Activated naive CD8-positive, alpha-beta T cell (primary cell): Measurements from ENCODE around the gene DPT.

Experiments
- H3K27ac Mint-ChIP-seq: one replicate; pipeline ENCODE4 v1.8.0; 2021; ENCODE audit warnings: mixed read lengths
- H3K27me3 Mint-ChIP-seq: one replicate; pipeline ENCODE4 v1.8.0; 2021; ENCODE audit warnings: mixed read lengths
- H3K36me3 Mint-ChIP-seq: one replicate; pipeline ENCODE4 v1.8.0; 2021; ENCODE audit warnings: mixed read lengths
- H3K4me1 Mint-ChIP-seq: one replicate; pipeline ENCODE4 v1.8.0; 2021; ENCODE audit warnings: low read depth, mixed read lengths
- H3K4me3 Mint-ChIP-seq: one replicate; pipeline ENCODE4 v1.8.0; 2021; ENCODE audit warnings: mild to moderate bottlenecking, mixed read lengths
- H3K9me3 Mint-ChIP-seq: one replicate; pipeline ENCODE4 v1.8.0; 2021; ENCODE audit warnings: low read depth, mixed read lengths

DPT gene

DNA sequence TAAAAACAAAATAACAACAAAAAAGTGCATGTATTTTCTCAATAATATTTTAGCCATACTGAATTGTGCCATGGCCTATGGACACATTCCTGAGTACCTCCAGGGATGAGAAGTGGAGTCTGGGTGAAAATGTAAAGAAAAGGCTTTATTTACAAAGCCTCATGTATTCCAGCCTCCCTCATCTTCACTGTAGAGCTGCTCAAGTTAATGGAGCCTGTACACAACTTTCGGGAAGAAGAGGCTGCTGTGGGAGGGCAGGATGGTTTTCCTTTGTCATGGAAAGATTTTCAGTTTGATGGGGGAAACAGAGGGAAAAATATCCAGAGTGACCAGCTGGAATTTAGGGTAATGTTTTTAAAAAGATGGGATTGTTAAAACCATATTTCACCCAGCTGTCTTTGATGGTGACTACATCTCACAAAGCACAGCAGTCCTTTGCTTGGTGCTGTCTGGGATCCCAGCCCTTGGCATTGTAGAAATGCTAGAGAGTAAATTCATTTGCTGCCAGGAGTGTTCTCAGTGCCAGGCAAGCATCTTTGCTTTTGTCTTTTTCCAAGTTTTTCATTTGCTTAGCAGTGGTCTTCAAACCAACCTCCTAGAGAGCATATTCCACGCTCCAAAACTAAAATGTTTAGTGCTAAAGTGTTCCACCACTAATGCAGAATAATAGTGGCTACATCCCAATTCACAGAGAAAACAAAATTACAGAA lies 54.9 kb downstream of the DPT start:
- Mint-ChIP-seq H3K4me1 (no peaks in the 10 kb centered on the region), H3K4me3 (no peak overlapping the region), H3K9me3 (no peaks in the 10 kb centered on the region), H3K27me3 (no peaks in the 10 kb centered on the region), H3K27ac (no peak overlapping the region), H3K36me3 (peaks cover 2% of the 10 kb centered on the region)

DNA sequence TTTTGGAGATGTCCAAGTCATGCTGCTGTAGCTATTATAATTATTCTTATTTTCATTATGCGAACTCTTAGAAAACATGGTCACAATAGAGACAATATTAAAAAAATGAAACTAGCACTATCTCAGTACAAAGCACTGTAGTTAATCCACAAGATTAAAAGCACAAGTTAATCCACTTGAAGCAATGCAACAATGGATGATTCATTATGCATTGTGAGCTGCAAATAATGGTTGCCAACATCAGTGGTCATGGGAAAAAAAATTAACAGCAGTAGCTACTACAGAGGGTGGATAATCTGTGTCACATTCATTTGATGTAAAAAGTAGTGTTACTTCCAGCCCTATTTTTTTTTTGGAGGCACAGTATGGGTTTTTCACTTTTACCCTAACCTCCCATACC lies 56.7 kb downstream of the DPT start:
- no peaks in the 10 kb centered on the region for H3K4me1 Mint-ChIP-seq
- H3K27ac Mint-ChIP-seq, result no peak overlapping the region
- no peaks in the 10 kb centered on the region for H3K27me3 Mint-ChIP-seq
- H3K9me3 Mint-ChIP-seq, result no peaks in the 10 kb centered on the region
- peaks cover 2% of the 10 kb centered on the region for H3K36me3 Mint-ChIP-seq
- H3K4me3 Mint-ChIP-seq, result no peak overlapping the region

GRCh38 chr1:168671782-168672181 lies 57.2 kb downstream of the DPT start:
- no peak overlapping the region for H3K27ac Mint-ChIP-seq
- H3K4me3 Mint-ChIP-seq, result no peak overlapping the region

DNA sequence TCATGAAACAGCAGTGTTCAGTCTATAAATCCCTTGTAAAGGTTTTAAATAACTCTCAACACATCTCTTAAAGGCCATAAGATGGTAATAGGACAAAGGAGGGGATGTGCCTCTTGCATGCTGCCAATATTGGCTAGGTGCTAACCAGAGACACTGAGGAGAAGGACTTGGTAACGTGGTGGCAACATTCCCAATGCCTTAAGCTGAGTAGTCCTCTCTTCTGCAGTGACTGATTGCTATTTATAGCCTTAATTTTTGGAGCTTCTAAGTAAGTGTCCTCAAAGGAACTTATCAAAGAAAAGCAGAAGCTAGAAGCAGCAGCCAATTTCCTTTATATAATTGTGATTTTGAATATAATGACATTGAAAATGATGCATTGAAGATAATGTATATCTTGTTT lies 63.0 kb downstream of the DPT start:
- no peaks in the 10 kb centered on the region for H3K4me1 Mint-ChIP-seq
- H3K27me3 Mint-ChIP-seq, result peaks cover 2% of the 10 kb centered on the region
- no peak overlapping the region for H3K4me3 Mint-ChIP-seq
- peaks cover 2% of the 10 kb centered on the region for H3K36me3 Mint-ChIP-seq
- no peaks in the 10 kb centered on the region for H3K9me3 Mint-ChIP-seq
- H3K27ac Mint-ChIP-seq, result no peak overlapping the region

More at GRCh38 chr1:168671782-168672181, 57.2 kb downstream of the DPT start:
- no peaks in the 10 kb centered on the region for H3K27me3 Mint-ChIP-seq
- H3K4me1 Mint-ChIP-seq, result no peaks in the 10 kb centered on the region
- H3K36me3 Mint-ChIP-seq, result peaks cover 2% of the 10 kb centered on the region
- H3K9me3 Mint-ChIP-seq, result no peaks in the 10 kb centered on the region

DNA sequence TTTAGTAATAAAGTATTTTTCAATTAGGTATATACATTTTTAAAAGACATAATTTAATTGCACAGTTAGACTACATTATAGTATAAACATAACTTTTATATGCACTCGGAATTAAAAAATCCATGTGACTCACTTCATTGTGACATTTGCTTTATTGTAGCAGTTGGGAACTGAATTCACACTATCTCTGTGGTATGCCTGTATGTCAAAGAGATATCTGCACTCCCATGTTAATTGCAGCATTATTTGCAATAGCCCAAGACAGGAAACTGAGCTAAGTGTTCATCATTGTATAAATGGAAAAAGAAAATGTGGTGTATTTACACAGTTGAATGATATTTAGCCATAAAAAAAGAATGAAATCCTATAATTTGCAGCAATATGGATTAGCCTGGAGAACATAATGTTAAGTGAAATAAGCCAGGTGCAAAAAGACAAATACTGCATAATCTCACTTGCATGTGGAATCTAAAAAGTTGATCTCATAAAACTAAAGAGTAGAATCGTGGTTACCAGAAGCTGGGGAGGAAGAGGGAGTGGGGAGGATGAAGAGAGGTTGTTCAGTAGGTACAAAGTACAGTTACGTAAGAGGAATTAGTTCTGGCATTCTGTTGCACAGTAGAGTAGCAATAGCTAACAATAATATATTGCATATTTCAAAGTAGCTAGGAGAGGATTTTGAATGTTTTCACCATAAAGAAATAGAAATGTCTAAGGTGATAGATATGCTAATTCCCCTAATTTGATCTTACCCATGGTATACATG lies 64.8 kb downstream of the DPT start:
- H3K36me3 Mint-ChIP-seq, result peaks cover under 1% of the 10 kb centered on the region
- no peak overlapping the region for H3K27ac Mint-ChIP-seq
- H3K9me3 Mint-ChIP-seq, result no peaks in the 10 kb centered on the region
- H3K4me1 Mint-ChIP-seq, result no peaks in the 10 kb centered on the region
- H3K4me3 Mint-ChIP-seq, result no peak overlapping the region
- H3K27me3 Mint-ChIP-seq, result peaks cover 2% of the 10 kb centered on the region

GRCh38 chr1:168656485-168656884 lies 72.5 kb downstream of the DPT start:
- no peaks in the 10 kb centered on the region for H3K36me3 Mint-ChIP-seq
- no peak overlapping the region for H3K4me3 Mint-ChIP-seq
- H3K27ac Mint-ChIP-seq, result no peak overlapping the region
- no peaks in the 10 kb centered on the region for H3K9me3 Mint-ChIP-seq
- H3K27me3 Mint-ChIP-seq, result peaks cover 2% of the 10 kb centered on the region
- H3K4me1 Mint-ChIP-seq, result no peaks in the 10 kb centered on the region

DNA sequence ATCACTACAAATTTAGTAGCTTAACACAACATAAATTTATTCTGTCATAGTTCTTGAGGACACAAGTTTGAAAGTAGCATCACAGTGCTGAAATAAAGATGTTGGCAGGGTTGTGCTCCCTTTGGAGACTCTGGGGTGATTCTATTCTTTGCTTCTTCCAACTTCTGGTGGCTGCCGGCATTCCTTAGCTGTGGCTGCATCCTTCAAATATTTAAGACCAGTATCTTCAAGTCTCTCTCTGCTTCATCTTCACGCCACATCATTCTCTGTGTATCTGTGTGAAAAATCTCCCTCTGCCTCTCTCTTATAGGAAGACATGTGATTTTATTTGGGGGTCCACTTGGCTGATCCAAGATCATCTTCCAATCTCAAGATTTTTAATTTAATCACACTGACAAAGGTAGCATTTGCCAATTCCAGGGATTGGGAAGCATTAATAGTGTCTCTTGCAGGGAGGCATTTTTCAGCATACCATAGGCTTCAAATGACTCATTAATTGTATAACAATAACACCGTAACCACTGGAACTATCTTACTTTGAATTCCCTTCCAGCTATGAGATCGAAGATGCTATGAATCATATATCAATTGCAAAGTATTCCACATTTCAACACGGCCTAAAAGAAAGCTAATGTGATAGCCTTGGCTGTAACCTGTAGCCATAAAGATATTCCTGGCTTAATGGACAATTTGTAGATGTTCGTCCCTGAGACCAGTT lies 74.6 kb downstream of the DPT start:
- H3K4me1 Mint-ChIP-seq, result no peaks in the 10 kb centered on the region
- no peak overlapping the region for H3K4me3 Mint-ChIP-seq
- H3K9me3 Mint-ChIP-seq, result no peaks in the 10 kb centered on the region
- no peak overlapping the region for H3K27ac Mint-ChIP-seq
- H3K27me3 Mint-ChIP-seq, result peaks cover 2% of the 10 kb centered on the region
- H3K36me3 Mint-ChIP-seq, result no peaks in the 10 kb centered on the region

- Mint-ChIP-seq H3K27me3 (peaks cover 2% of the 10 kb centered on the region), H3K4me1 (no peaks in the 10 kb centered on the region), H3K9me3 (no peaks in the 10 kb centered on the region), H3K4me3 (no peak overlapping the region), H3K36me3 (no peaks in the 10 kb centered on the region), H3K27ac (no peak overlapping the region)
Observed at GRCh38 chr1:168653567-168653966, 75.4 kb downstream of the DPT start.

GRCh38 chr1:168645721-168646120 lies 83.3 kb downstream of the DPT start:
- H3K9me3 Mint-ChIP-seq, result no peaks in the 10 kb centered on the region
- no peaks in the 10 kb centered on the region for H3K4me1 Mint-ChIP-seq
- H3K36me3 Mint-ChIP-seq, result no peaks in the 10 kb centered on the region
- H3K27me3 Mint-ChIP-seq, result no peaks in the 10 kb centered on the region
- no peak overlapping the region for H3K4me3 Mint-ChIP-seq
- H3K27ac Mint-ChIP-seq, result no peak overlapping the region
